OCI-LY7 (cell line): Measurements from ENCODE around the gene SGTA. TPM values are rescaled to one million over a fixed set of nuclear protein-coding genes. Genes with fewer than 3 reads are reported as not detected.

ENCODE experiments used
- BruUV-seq: library from RNA; stranded (reverse); fragments of 400-500 nt; replicated peaks from 2 replicates; lab custom pipeline; 2021; lab: Mats Ljungman, UMichigan
- CTCF ChIA-PET: fragments of 300-600 bp; sonication (Branson Sonifier 250); formaldehyde crosslinking; loops from one replicate; lab custom pipeline; 2022; ENCODE audit warnings: antibody characterized with exemption; ENCODE audit not compliant: unreplicated experiment; lab: Charles Lee
- POLR2A ChIA-PET: fragments of 300-600 bp; sonication (Branson Sonifier 250); formaldehyde crosslinking; loops from one replicate; lab custom pipeline; 2022; ENCODE audit warnings: antibody characterized with exemption; lab: Charles Lee
- DNase-seq: peaks from one replicate; pipeline ENCODE4 v3.0.0-alpha.2; 2015; ENCODE audit warnings: low spot score
- H2AFZ ChIP-seq: fragments of 200-600 bp; sonication (generic), shearing (Covaris generic); 2 replicates; pipeline ENCODE4 v1.6.1; 2014; ENCODE audit warnings: mild to moderate bottlenecking, antibody characterized with exemption, low read length, moderate library complexity
- H3K27ac ChIP-seq: fragments of 200-600 bp; sonication (generic); 2 replicates; pipeline ENCODE4 v1.5.1; 2014; ENCODE audit warnings: mixed run types, low read depth, mild to moderate bottlenecking, moderate library complexity, low read length, inconsistent platforms; ENCODE audit not compliant: poor library complexity, severe bottlenecking
- H3K36me3 ChIP-seq: fragments of 200-600 bp; sonication (generic); 2 replicates; pipeline ENCODE4 v1.6.1; 2014; ENCODE audit warnings: mild to moderate bottlenecking, antibody characterized with exemption, low read length, moderate library complexity, mixed read lengths; ENCODE audit not compliant: insufficient read depth
- H3K4me1 ChIP-seq: fragments of 200-600 bp; sonication (generic); 2 replicates; pipeline ENCODE4 v1.5.1; 2014; ENCODE audit warnings: mild to moderate bottlenecking, low read length; ENCODE audit not compliant: insufficient read depth, poor library complexity, severe bottlenecking
- H3K4me2 ChIP-seq: fragments of 200-600 bp; sonication (generic); 2 replicates; pipeline ENCODE4 v1.6.1; 2014; ENCODE audit warnings: mild to moderate bottlenecking, low read length
- H3K4me3 ChIP-seq: fragments of 200-600 bp; sonication (generic); 2 replicates; pipeline ENCODE4 v1.5.1; 2014; ENCODE audit warnings: mild to moderate bottlenecking, low read depth, low read length; ENCODE audit not compliant: poor library complexity, severe bottlenecking
- H3K79me2 ChIP-seq: fragments of 200-600 bp; sonication (generic); 2 replicates; pipeline ENCODE4 v1.6.1; 2016; ENCODE audit warnings: low read depth, mild to moderate bottlenecking, low read length, moderate library complexity, mixed read lengths; ENCODE audit not compliant: insufficient read depth
- H3K9me2 ChIP-seq: fragments of 200-600 bp; sonication (generic); 2 replicates; pipeline ENCODE4 v1.6.1; 2016; ENCODE audit warnings: mild to moderate bottlenecking, low read length, mixed read lengths; ENCODE audit not compliant: insufficient read depth
- H3K9me3 ChIP-seq: fragments of 200-600 bp; sonication (generic); 2 replicates; pipeline ENCODE4 v1.6.1; 2014; ENCODE audit warnings: mild to moderate bottlenecking, mixed run types, low read length, mixed read lengths
- H4K20me1 ChIP-seq: fragments of 200-600 bp; sonication (generic); 2 replicates; pipeline ENCODE4 v1.6.1; 2014; ENCODE audit warnings: mild to moderate bottlenecking, antibody characterized with exemption, low read length, moderate library complexity, mixed read lengths; ENCODE audit not compliant: insufficient read depth
- EZH2phosphoT487 ChIP-seq: fragments of 200-600 bp; sonication (generic); IDR thresholded peaks from 2 replicates; pipeline ENCODE4 v1.6.1; 2018; ENCODE audit warnings: low read depth, borderline replicate concordance, mild to moderate bottlenecking, mixed run types, antibody characterized with exemption, low read length, moderate library complexity, mixed read lengths
- intact Hi-C: fragments of 100-400 bp; cut with micrococcal nuclease; formaldehyde crosslinking; loops from one replicate; pipeline ENCODE4 v1.10.0; 2022; ENCODE audit not compliant: unreplicated experiment
- total RNA-seq, 2 experiments: library from RNA; depleted of rRNA in 1 of 2; stranded (reverse); fragments of >200 nt in 1 of 2; shearing (Covaris generic) in 1 of 2; gene quantifications; 2 replicates each; pipeline ENCODE4 v1.2.3, GENCODE V29; 2014 to 2022
- TF ChIP-seq, protein P1 (sequence below): fragments of 200-600 bp; sonication (generic); conservative IDR thresholded peaks from 2 replicates; pipeline ENCODE4 v1.5.1; 2014; ENCODE audit warnings: mild to moderate bottlenecking, antibody characterized with exemption, low read length, moderate library complexity, mixed read lengths

The SGTA gene
- total RNA-seq, 2 experiments from 2014 or later: 68.2 to 82.4 TPM

DNA sequence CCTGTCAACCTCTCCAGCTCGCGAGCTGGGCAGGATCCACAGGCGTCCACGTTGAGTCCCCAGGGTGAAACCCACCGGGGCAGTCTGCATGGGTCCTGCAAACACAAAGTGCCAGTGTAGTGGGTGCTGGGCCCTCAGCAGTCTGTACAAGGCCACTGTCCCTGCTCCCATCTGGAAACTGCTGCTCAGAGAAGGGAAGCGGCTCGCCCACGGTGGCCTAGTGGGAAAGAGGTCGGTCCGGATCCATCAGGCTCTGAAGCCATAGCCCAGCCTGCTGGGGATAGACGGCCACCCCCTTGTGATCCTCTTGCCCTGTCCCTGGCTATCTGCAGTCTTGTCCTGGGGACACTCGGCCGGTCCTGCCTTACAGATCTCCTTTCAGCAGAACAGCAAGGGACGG lies 59.3 kb downstream of the SGTA start:
- no peaks in the 10 kb centered on the region for H4K20me1 ChIP-seq
- no peak for DNase-seq
- H3K36me3 ChIP-seq: no peaks in the 10 kb centered on the region
- BruUV-seq: no TSS peak
- intact Hi-C loops: no loop called here
- no peaks in the 10 kb centered on the region for H3K9me2 ChIP-seq
- no peak overlapping the region for H2AFZ ChIP-seq
- POLR2A ChIA-PET: no interaction called here
- H3K4me2 ChIP-seq: no peak overlapping the region
- H3K79me2 ChIP-seq: no peaks in the 10 kb centered on the region
- CTCF ChIA-PET: no interaction called here
- H3K9me3 ChIP-seq: no peaks in the 10 kb centered on the region
- H3K27ac ChIP-seq: no peak overlapping the region
- H3K4me3 ChIP-seq: no peak overlapping the region
- TF ChIP-seq, protein P1, sequence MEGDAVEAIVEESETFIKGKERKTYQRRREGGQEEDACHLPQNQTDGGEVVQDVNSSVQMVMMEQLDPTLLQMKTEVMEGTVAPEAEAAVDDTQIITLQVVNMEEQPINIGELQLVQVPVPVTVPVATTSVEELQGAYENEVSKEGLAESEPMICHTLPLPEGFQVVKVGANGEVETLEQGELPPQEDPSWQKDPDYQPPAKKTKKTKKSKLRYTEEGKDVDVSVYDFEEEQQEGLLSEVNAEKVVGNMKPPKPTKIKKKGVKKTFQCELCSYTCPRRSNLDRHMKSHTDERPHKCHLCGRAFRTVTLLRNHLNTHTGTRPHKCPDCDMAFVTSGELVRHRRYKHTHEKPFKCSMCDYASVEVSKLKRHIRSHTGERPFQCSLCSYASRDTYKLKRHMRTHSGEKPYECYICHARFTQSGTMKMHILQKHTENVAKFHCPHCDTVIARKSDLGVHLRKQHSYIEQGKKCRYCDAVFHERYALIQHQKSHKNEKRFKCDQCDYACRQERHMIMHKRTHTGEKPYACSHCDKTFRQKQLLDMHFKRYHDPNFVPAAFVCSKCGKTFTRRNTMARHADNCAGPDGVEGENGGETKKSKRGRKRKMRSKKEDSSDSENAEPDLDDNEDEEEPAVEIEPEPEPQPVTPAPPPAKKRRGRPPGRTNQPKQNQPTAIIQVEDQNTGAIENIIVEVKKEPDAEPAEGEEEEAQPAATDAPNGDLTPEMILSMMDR: no peak
- TF ChIP-seq EZH2phosphoT487: no peak
- H3K4me1 ChIP-seq: peaks cover 16% of the 10 kb centered on the region

GRCh38 chr19:2723345-2723715 lies 59.7 kb downstream of the SGTA start:
- POLR2A ChIA-PET: no interaction called here
- H3K4me1 ChIP-seq: peaks cover 16% of the 10 kb centered on the region
- no peak overlapping the region for H3K4me2 ChIP-seq
- no peaks in the 10 kb centered on the region for H3K36me3 ChIP-seq
- H3K9me2 ChIP-seq: no peaks in the 10 kb centered on the region
- TF ChIP-seq EZH2phosphoT487: no peak
- TF ChIP-seq, protein P1: no peak
- H3K4me3 ChIP-seq: no peak overlapping the region
- no peaks in the 10 kb centered on the region for H3K9me3 ChIP-seq
- BruUV-seq: no TSS peak
- H3K79me2 ChIP-seq: no peaks in the 10 kb centered on the region
- H3K27ac ChIP-seq: no peak overlapping the region
- H4K20me1 ChIP-seq: no peaks in the 10 kb centered on the region
- DNase-seq: no peak
- H2AFZ ChIP-seq: no peak overlapping the region
- intact Hi-C loops: no loop called here
- CTCF ChIA-PET: no interaction called here

DNA sequence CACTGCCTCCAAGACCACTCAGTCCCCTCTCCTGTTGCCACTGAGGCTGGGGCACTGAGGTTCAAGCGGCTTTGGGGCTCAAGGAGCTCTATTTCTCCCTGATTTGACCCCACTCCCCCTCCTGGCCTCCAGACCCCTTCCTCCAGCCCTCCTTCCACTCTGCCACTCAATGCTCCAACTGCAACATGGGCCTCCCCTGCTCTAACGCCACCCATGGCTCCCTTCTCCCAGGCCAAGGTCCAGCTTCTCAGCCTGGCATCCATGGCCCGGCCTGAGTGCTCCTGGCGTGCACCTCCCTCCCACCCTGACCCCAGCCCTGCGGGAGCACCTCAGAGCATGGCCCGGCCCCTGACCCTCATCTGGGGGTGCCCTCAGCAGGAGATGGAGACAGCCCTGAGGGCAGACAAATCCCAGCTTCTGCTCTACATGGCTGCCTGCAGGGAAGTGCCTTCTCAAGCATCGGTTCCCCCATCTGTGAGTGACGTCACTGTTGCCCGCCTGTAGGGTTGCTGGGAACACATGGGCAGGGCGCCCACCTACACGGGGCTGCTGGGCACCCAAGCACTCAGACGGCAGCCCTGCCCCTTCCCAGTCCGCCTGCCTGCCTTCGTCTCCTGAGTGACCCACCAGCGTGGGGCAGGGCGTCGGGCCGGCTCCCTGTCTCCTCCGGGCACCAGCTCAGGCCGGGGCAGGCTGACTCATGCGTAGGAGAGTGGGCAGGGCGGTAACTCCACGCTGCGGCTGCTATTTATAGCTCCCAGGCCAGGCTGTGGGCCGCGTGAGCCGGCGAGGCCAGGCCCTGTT lies 60.3 kb downstream of the SGTA start:
- peaks cover 16% of the 10 kb centered on the region for H3K4me1 ChIP-seq
- no peak overlapping the region for H3K4me3 ChIP-seq
- no TSS peak for BruUV-seq

More for the DNA sequence above, 60.3 kb downstream of the SGTA start:
- no peaks in the 10 kb centered on the region for H3K36me3 ChIP-seq
- DNase-seq: no peak
- H3K4me2 ChIP-seq: no peak overlapping the region
- TF ChIP-seq, protein P1: no peak
- no peak for TF ChIP-seq EZH2phosphoT487
- no peaks in the 10 kb centered on the region for H3K79me2 ChIP-seq
- H3K27ac ChIP-seq: no peak overlapping the region
- intact Hi-C loops: no loop called here
- H2AFZ ChIP-seq: no peak overlapping the region
- no peaks in the 10 kb centered on the region for H3K9me2 ChIP-seq
- ChIA-PET CTCF (no interaction called here), POLR2A (no interaction called here)
- H4K20me1 ChIP-seq: no peaks in the 10 kb centered on the region
- H3K9me3 ChIP-seq: no peaks in the 10 kb centered on the region
